Panc1 (cell line): Measurements from ENCODE around the gene NSDHL.

Experiments
- POLR2AphosphoS5 ChIP-seq: IDR thresholded peaks from 2 replicates; pipeline ENCODE4 v1.6.1; 2012; ENCODE audit warnings: mild to moderate bottlenecking, low read depth, low read length, moderate library complexity
- TCF7L2 ChIP-seq: IDR thresholded peaks from 2 replicates; pipeline ENCODE4 v1.6.1; 2011; ENCODE audit warnings: mild to moderate bottlenecking, low read depth, low read length, inconsistent platforms
- TF ChIP-seq, protein P1 (sequence below): fragments of 450-650 bp; IDR thresholded peaks from 2 replicates; pipeline ENCODE4 v1.5.1; 2017; ENCODE audit warnings: mild to moderate bottlenecking
- TF ChIP-seq, protein P2 (sequence below), 2 experiments: IDR thresholded peaks; 2 replicates each; pipeline ENCODE4 v1.6.1; 2011 to 2012; ENCODE audit warnings: low read depth in 2 of 2, control low read depth in 1 of 2, low read length in 1 of 2, mild to moderate bottlenecking in 1 of 2, moderate library complexity in 1 of 2; ENCODE audit not compliant: insufficient read depth in 1 of 2

DNA sequence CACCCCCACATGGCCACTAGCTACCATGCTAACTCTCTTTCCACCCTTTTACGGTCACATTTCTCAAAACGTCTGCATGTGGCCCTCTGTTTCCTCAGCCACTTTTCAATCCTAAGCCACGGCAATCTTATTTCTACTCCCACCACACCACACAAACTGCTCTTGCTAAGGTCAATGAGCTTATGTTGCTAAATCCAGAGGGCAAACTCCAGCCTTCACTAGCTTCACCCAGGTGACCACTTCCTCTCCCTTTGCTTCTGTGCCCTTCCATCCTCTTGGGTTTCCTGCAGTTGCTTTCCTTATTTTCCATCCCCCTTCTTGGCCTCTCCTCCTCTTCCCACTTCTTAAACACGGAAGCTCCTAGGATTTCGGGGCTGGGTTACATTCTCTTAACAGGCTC, 16.8 kb upstream of the NSDHL start:
- TF ChIP-seq, protein P1, sequence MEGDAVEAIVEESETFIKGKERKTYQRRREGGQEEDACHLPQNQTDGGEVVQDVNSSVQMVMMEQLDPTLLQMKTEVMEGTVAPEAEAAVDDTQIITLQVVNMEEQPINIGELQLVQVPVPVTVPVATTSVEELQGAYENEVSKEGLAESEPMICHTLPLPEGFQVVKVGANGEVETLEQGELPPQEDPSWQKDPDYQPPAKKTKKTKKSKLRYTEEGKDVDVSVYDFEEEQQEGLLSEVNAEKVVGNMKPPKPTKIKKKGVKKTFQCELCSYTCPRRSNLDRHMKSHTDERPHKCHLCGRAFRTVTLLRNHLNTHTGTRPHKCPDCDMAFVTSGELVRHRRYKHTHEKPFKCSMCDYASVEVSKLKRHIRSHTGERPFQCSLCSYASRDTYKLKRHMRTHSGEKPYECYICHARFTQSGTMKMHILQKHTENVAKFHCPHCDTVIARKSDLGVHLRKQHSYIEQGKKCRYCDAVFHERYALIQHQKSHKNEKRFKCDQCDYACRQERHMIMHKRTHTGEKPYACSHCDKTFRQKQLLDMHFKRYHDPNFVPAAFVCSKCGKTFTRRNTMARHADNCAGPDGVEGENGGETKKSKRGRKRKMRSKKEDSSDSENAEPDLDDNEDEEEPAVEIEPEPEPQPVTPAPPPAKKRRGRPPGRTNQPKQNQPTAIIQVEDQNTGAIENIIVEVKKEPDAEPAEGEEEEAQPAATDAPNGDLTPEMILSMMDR = no peak
- TF ChIP-seq, protein P2, sequence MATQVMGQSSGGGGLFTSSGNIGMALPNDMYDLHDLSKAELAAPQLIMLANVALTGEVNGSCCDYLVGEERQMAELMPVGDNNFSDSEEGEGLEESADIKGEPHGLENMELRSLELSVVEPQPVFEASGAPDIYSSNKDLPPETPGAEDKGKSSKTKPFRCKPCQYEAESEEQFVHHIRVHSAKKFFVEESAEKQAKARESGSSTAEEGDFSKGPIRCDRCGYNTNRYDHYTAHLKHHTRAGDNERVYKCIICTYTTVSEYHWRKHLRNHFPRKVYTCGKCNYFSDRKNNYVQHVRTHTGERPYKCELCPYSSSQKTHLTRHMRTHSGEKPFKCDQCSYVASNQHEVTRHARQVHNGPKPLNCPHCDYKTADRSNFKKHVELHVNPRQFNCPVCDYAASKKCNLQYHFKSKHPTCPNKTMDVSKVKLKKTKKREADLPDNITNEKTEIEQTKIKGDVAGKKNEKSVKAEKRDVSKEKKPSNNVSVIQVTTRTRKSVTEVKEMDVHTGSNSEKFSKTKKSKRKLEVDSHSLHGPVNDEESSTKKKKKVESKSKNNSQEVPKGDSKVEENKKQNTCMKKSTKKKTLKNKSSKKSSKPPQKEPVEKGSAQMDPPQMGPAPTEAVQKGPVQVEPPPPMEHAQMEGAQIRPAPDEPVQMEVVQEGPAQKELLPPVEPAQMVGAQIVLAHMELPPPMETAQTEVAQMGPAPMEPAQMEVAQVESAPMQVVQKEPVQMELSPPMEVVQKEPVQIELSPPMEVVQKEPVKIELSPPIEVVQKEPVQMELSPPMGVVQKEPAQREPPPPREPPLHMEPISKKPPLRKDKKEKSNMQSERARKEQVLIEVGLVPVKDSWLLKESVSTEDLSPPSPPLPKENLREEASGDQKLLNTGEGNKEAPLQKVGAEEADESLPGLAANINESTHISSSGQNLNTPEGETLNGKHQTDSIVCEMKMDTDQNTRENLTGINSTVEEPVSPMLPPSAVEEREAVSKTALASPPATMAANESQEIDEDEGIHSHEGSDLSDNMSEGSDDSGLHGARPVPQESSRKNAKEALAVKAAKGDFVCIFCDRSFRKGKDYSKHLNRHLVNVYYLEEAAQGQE (IDR thresholded peaks at IDR 0.05; ENCODE audit: insufficient read depth in 1 of 2, low read depth in 2 of 2, low read length in 1 of 2) = no peak
- TF ChIP-seq POLR2AphosphoS5 = no peak
- TF ChIP-seq TCF7L2 = no peak
